HG02588 (cell line): ENCODE results near the gene HPS4.
"Not testable (repeated sequence)": the region's sequence is repeated elsewhere in the genome, so short reads cannot be mapped to it uniquely, and the experiment has no call there.

ENCODE experiments used
- ATAC-seq: cut with Tn5 transposase; IDR thresholded peaks from one replicate; pipeline ENCODE4 v1.9.1; 2021; ENCODE audit warnings: mild to moderate bottlenecking, moderate library complexity; ENCODE audit not compliant: unreplicated experiment

The HPS4 gene

GRCh38 chr22:26416670-26417276 is 66.8 kb downstream of the HPS4 start:
- ATAC-seq, result no peak

- ATAC-seq, result no peak
Measured at GRCh38 chr22:26416256-26416655, 67.3 kb downstream of the HPS4 start.

- no peak for ATAC-seq
Measured at GRCh38 chr22:26414347-26414746, 69.2 kb downstream of the HPS4 start.

GRCh38 chr22:26410386-26410785 is 73.2 kb downstream of the HPS4 start:
- no peak for ATAC-seq

GRCh38 chr22:26409719-26410335 is 73.8 kb downstream of the HPS4 start:
- no peak for ATAC-seq

GRCh38 chr22:26408562-26409220 is 74.9 kb downstream of the HPS4 start:
- not testable (repeated sequence) for ATAC-seq

GRCh38 chr22:26406118-26406517 is 77.5 kb downstream of the HPS4 start:
- ATAC-seq, result no peak

GRCh38 chr22:26404851-26405421 is 78.6 kb downstream of the HPS4 start:
- no peak for ATAC-seq

GRCh38 chr22:26401726-26402125 is 81.9 kb downstream of the HPS4 start:
- no peak for ATAC-seq
